ENCODE measurements around the gene LZTR1. TPM values are rescaled to one million over a fixed set of nuclear protein-coding genes. Genes with fewer than 3 reads are reported as not detected.

The LZTR1 gene
- total RNA-seq, 4 donors from 2014 or later, result 41.1 to 60.8 (median 43.4) TPM

DNA sequence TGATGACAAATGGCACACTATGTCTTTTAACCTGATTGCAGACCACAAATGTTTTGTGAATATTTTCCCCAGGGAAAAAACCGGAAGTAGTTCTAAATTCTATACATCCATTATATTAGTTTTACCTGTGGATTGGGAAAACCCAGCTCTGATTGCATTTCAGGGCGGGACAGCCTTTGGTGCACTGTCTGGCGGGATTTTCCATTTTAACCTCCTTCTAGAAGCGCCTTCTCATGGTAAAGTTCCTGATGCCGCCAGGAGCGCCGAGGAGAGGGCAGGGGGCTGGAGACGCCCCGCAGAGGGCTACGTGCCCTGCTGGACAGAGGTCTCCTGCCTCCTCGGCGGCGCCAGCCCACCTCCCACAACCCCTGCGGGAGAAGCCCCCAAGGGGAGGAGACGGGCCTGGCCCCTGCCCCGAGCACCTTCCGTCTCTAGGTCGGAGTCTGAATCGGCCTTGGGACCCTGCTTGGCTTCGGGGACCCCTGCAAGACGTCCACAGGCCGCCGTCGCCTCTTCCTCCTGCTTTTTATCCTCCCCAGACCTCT is 31.6 kb downstream of the LZTR1 start:
- no peak for TF ChIP-seq CTCF (IDR thresholded peaks at IDR 0.05; ENCODE audit: low read depth)

GRCh38 chr22:21014202-21014725 is 32.2 kb downstream of the LZTR1 start:
- TF ChIP-seq CTCF (IDR thresholded peaks at IDR 0.05; ENCODE audit: low read depth), result no peak

- TF ChIP-seq CTCF (IDR thresholded peaks at IDR 0.05; ENCODE audit: low read depth), result no peak
Measured at GRCh38 chr22:21014726-21015465, 32.8 kb downstream of the LZTR1 start, which contains the start of gene P2RX6. TSS of gene P2RX6 (plus strand) at chr22:21015165. CDS start at chr22:21015175, 10 bp downstream.

DNA sequence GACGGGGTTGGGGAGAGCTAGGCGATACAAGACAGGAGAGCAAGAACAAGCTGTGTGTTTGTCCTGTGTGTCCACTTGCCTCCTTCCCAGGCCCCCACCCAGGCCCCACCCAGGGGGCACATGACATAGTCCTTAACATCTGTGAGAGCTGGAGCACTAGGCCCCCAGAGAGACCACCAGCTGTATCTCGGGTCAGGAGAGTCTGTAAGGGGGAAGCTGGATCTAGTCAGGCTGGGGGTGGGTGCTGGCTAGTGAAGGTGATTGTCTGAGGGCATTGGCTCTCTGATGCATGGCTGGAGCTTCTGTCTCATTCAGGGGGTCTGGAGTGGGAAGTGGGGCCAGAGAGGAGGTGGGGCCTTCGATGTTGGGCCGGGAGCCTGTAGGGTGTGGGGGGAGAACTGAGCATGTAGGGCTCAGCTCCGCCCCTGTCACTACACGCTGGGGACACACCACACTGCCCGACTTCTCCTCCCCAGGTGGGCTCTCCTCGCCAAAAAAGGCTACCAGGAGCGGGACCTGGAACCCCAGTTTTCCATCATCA is 33.4 kb downstream of the LZTR1 start:
- TF ChIP-seq CTCF (IDR thresholded peaks at IDR 0.05; ENCODE audit: low read depth), result no peak

DNA sequence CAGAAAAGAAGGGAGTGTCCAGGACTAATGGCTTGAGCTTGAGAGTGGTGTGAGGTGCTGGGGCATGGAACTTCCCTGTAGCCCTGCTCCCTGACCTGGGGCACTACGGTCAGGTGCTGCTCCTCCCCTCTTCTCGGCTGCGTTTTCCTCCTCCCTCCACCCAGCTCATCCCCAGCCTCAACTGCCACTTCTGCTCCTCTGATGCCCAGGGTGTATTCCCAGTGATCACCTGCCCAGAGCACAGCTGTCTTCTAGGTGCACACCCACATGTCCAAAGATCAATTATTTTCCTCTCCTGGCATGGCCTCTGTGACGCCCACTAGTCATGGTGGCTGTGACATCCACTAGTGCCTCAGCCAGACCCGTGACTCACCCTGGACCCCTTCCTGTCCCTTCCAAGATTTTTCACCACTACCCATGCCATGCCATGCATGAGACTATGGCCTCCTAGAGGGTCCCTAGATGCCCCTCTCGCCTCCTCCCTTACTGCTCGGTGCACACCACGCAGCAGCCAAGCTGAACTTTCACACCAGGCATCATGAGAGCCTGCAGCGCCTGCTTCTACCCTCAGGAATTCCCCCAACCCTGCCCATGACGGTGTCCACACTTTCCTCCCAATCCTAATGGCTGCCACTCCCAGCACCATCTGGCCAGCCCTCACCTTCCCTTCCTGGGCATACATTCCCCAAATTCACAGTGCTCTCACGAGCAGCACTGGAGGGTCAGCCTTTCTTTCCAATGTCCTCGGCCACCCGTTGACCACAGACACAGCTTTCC is 34.7 kb downstream of the LZTR1 start:
- TF ChIP-seq CTCF (IDR thresholded peaks at IDR 0.05; ENCODE audit: low read depth), result no peak

DNA sequence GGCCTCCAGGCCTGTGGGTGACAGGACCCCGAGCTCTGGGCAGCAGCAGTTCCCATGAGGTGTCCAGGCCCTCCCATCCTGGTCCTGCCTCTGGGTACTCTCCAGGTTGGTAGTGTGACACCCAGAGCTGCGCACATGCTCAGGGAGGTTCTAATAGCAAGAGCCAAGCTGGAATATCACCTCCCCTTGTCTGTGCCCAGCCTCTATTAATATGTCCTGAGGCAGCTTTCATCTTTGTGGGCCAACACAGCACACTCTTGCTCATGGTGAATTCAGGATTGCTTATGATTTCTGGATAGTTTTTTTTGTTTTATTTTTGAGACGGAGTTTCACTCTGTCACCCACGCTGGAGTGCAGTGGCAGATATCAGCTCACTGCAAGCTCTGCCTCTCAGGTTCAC is 36.2 kb downstream of the LZTR1 start:
- TF ChIP-seq CTCF (IDR thresholded peaks at IDR 0.05; ENCODE audit: low read depth), result no peak

Measured in subcutaneous adipose tissue (tissue), 4 donors.